NCI-H510A (cell line): Measurements from ENCODE around the gene LEF1.

ENCODE experiments used
- DNase-seq: peaks from one replicate; lab custom pipeline; 2025; lab: John Stamatoyannopoulos, UW

LEF1 gene

GRCh38 chr4:108168671-108169523 lies at the start of gene LEF1:
Gene LEF1 (minus strand): TSS chr4:108168932. CDS start chr4:108167767, 1,165 bp downstream.
- peak; percentile 60 for DNase-seq

DNA sequence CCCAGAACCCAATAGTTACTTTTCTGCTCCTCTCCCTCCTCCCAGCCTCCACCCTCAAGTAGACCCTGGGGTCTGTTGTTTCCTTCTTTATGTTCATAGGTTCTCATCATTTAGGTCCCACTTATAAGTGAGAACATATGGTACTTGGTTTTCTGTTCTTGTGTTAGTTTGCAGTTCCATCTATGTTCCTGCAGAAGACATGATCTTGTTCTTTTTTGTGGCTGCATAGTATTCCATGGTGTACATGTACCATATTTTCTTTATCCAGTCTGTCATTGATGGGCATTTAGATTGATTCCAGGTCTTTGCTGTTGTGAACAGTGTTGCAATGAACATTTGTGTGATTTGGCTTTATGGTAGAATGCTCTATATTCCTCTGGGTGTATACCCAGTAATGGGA lies 47.8 kb upstream of the LEF1 start:
- DNase-seq = no peak

- no peak for DNase-seq
Observed at GRCh38 chr4:108215055-108215454, 46.3 kb upstream of the LEF1 start.

GRCh38 chr4:108213723-108214122 lies 45.0 kb upstream of the LEF1 start:
- no peak for DNase-seq

DNA sequence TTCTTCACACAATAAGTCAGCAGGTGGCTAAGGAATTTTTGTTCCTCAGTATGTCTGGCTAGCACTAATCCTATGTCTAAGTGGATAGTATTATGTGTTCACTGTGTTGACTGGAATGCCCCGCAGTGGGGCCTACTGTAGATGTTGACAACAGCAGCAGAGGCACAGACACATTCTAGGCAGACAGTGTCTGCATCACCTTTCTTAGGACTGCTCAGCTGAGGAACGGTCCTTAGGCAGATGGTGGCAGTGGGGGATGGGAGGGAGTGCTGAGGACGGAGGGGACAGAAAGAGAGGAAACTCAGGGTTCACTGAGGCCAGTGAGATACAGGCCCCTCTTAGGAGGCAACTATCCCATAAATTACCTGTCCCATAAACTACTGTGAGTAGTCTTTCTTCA lies 44.6 kb upstream of the LEF1 start:
- DNase-seq = no peak

- DNase-seq = no peak
Observed at GRCh38 chr4:108210989-108211835, 42.5 kb upstream of the LEF1 start.

DNA sequence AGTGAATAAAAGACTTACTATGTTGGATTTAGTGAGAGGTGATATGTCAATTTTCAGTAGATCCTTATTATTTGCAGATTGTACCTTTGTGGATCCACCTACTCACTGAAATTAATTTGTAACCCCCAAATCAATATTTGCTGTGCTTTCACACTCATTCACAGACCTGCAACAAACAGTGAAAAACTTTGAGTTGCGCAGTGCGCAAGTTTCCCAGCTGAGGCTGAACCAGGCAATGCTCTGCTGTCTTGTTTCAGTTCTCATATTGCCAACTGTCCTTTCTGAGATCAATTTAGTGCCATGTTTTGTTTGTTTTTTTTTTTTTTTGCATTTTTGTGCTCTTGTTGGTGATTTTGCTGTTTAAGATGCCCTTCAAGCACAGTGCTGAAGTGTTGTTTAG lies 40.8 kb upstream of the LEF1 start:
- DNase-seq = no peak

- no peak for DNase-seq
Observed at GRCh38 chr4:108205859-108206258, 37.1 kb upstream of the LEF1 start.

DNA sequence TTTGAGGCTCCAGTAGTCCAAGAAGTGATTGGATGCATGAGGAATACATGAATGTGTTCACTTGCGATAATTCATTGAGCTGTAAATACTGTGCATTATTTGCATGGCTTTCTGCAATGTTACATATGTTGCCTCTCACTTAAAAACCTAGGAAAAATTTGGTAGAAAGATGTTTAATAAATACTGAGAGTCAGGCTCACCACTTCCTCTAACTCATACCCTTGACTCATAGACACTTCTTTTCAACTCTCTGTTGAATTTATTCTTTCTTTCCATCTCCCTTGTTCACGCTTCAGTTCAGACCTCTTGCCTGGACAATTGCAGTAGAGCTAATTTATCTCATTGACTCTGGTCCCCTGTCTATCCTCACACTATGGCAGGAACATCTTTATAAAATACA lies 35.8 kb upstream of the LEF1 start:
- DNase-seq = no peak

DNA sequence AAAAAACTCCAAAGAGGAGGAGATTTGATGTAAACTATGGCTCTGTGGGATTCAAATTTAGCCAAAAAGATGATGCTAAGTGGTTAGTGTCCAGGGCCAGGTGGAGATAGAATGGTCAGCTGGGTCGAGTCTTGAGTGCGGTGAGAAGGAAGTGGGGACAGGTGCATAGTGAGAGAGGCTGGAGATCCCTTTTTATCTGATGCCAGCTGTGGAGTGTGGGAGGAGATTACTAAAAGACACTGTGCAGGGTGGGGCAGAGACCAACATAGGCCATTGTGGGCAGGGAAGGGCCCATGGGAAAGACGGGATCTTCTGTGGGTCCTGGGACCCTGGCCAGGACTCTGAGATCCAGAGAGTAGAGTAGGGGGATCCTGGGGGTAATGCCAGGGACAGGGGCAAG lies 34.6 kb upstream of the LEF1 start:
- DNase-seq = no peak

GRCh38 chr4:108201774-108202173 lies 33.0 kb upstream of the LEF1 start:
- DNase-seq = no peak

DNA sequence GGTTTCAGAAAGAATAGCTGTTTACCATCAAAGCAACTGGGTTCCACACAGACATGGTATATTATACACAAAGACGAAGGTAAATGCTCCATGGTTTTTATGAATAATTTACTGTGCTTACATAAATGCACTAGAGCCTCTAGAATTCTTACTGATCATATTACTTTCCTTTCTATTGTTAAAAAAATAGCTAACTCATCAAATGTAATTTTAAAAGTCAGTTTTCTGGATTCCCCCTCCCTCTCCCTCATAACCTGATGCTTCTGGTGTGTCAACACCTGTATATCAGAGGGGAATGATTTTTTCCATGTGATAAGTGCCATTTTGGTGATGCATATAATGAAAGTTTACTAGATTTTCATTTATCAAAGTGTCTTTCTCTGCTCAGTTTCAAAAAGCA lies 31.1 kb upstream of the LEF1 start:
- DNase-seq = no peak

DNA sequence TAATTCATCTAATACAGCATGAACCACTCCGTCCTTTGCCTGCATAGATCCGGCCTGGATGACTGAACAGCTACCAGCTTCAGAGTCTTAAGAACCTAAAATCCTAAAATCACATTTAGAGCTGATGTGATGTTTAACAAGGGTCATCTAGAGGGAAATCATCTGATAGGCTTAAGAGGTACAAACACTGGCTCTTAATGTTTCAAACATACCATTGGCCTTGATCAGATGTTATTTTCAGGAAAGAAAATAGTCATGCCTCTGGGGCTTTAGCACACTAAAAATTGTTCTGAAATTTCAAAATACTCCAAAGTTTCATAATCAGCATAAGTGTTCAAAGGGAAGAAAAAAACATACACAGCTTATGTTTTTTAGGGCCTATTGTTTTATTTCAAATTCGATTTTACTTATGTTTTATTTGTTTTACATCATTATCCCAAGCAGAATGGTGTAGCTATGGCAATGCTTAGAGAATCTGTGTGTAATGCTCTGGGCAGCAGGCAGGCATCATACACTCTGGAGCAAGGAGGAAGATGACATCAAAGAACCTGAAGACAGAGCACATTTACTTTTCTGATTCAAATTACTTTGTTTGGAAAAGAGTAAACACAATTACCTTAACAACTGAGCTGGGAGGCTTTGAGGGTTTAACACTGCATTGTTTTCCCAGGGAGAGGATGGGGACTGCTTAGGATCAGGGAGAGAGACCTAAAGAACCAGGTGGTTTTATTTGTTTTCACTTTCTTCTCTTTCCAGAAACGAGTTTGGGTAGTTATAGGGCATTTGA lies 25.3 kb upstream of the LEF1 start:
- no peak for DNase-seq

DNA sequence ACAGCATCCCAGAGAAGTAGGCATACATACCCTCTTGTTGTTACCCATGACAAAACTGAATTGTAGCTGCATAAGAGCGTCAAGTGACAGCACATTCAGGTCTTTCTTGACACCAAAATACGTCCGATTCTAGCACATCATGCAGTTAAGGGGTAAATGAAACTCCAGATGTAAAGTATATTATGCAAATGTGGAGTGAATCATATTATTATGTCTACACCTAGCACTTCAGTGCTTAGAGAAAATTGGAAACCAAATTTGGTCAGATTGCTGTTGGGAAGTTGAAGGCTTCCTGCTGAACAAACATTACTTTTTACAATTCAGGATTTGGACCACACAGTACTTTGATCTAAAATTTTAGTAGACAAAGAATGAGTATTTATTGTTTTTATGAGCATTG lies 24.2 kb upstream of the LEF1 start:
- no peak for DNase-seq

DNA sequence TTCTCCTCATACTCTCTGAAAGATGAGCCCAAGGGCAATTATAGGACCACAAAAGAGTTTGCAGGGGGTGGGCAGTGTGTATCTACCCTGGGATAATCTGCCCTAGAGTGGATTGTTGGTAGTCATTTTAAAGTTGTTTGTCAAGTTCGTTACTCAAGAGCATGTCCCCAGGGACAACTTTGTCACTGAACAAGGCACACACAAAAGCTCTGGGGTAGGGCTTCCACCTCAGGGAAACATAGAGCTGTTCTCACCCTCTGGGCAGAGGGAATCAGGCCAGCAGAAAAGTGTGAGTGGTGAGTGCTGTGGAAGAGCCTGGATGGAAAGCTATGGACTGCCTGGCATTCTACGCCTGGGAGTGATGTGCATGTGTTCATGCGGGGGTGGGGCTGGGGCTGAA lies 23.3 kb upstream of the LEF1 start:
- DNase-seq = no peak

DNA sequence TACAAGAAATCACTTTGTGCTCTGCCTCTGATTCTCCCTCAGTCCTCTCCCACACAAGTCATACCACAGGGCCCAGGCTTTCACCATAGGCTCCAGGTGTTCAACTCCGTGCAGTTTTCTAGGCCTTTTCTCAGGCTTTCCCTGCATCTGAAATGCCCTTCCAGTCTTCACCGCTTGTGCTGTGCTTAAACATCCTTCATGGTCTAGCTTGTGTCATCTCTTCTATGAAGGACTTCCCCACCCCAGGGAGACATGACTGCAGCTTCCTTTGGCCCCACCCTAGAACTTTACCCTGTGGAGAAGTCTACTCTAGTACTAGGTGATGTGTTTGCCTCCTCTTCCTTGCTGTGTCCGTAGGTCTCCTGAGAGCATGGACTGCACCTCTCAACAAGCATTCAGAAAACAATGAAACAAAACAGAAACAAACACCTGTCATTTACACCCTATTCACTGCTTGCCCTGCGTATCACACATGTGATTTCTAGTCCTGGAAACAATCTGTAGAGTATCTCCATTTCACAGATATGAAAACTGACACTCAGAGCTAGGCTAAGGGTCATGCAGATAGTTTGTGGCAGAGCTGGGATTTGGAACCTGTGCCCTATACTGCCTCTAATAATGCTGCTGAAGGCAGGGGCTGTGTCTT lies 22.7 kb upstream of the LEF1 start:
- DNase-seq = no peak

GRCh38 chr4:108188770-108189169 lies 20.0 kb upstream of the LEF1 start:
- no peak for DNase-seq

DNA sequence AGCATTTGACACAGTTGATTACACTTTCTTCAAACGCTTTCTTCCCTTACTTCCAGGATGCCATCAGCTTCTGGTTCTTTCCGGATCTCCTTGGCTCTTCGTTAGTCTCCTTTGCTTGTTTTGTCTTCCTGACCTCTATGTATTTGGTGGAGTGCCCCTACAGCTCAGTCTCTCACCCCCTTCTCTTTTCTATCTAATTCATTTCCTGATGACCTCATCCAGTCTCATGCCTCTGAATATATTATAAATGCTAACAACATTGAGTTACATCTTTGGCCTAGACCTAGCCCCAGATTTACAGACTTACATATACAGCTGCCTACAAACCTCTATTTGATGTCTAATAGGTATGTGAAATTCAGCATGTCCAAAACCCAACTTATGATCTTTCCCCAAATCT lies 16.5 kb upstream of the LEF1 start:
- DNase-seq = no peak

GRCh38 chr4:108184453-108185049 lies 15.8 kb upstream of the LEF1 start:
- DNase-seq = no peak

DNA sequence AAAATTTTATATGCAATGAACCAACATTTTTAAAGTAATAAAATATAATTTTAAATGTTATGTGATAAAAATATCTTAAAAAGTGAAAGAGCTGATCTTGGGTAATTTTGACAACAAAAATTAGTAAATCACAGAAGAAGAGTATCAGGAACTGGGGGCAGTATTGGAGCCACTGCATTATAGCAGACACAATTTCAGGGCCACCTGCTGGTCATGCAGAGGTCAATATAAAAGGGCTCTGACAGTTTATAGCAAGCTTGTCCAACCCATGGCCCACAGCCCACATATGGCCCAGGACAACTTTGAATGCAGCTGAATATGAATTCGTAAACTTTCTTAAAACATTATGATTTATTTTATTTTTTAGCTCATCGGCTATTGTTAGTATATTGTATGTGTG lies 13.0 kb upstream of the LEF1 start:
- no peak for DNase-seq

- DNase-seq = no peak
Observed at GRCh38 chr4:108180513-108180912, 11.8 kb upstream of the LEF1 start.

DNA sequence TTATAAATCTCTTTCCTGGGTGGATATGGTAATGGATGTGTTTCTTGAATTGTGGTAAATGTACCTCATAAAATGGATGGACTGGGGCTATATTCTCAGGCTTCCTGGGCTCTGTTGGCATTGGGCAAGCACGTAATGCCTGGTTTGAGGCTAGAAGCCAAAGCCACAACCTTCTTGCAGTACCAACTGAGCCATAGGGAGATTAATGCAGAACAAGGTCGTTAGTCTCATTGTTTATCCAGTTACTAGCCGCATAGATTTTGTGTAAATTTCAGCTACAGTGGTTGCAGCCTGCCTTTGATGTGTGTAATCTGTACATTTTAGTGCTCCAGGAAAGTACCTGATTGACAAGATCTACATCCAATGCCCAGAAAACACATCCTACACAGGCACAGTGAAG lies 7.2 kb upstream of the LEF1 start:
- DNase-seq = no peak
